ENCODE results near the gene TRAPPC3.

The TRAPPC3 gene

DNA sequence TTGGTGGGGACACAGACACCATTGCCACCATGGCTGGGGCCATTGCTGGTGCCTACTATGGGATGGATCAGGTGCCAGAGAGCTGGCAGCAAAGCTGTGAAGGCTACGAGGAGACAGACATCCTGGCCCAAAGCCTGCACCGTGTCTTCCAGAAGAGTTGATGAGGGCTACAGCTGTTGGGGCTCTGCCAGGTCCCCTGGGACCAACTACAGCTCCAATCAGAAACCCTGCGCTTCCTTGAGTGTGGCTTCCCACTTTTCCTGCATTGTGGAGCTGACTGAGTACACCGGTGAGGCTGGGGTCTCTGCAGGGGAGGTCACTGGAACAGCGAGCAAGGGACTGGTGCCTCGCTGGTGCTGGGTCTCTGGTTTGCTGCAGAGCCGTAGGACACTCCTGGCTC, 56.1 kb downstream of the TRAPPC3 start:
- H2AFZ ChIP-seq (ENCODE audit: low read depth, low read length): no peak overlapping the region
- no peaks in the 10 kb centered on the region for H3K4me1 ChIP-seq (ENCODE audit: low read length)
- peaks cover 11% of the 10 kb centered on the region for H3K36me3 ChIP-seq (replicated peaks; ENCODE audit: low read depth, low read length)
- H3K9ac ChIP-seq (ENCODE audit: low read length): no peak overlapping the region
- H4K20me1 ChIP-seq (ENCODE audit: insufficient read depth, low read length): no peaks in the 10 kb centered on the region
- no peak overlapping the region for H3K4me2 ChIP-seq (ENCODE audit: low read length)
- no peak overlapping the region for H3K27ac ChIP-seq (ENCODE audit: low read length)
- no peak overlapping the region for H3K4me3 ChIP-seq (ENCODE audit: low read length)
- H3K79me2 ChIP-seq (ENCODE audit: low read length): peaks cover 16% of the 10 kb centered on the region
- TF ChIP-seq, protein P1, sequence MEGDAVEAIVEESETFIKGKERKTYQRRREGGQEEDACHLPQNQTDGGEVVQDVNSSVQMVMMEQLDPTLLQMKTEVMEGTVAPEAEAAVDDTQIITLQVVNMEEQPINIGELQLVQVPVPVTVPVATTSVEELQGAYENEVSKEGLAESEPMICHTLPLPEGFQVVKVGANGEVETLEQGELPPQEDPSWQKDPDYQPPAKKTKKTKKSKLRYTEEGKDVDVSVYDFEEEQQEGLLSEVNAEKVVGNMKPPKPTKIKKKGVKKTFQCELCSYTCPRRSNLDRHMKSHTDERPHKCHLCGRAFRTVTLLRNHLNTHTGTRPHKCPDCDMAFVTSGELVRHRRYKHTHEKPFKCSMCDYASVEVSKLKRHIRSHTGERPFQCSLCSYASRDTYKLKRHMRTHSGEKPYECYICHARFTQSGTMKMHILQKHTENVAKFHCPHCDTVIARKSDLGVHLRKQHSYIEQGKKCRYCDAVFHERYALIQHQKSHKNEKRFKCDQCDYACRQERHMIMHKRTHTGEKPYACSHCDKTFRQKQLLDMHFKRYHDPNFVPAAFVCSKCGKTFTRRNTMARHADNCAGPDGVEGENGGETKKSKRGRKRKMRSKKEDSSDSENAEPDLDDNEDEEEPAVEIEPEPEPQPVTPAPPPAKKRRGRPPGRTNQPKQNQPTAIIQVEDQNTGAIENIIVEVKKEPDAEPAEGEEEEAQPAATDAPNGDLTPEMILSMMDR (IDR thresholded peaks at IDR 0.05; ENCODE audit: low read depth, low read length): no peak
- no peak for TF ChIP-seq EZH2phosphoT487 (IDR thresholded peaks at IDR 0.05; ENCODE audit: low read depth)
- no peaks in the 10 kb centered on the region for H3K9me3 ChIP-seq (ENCODE audit: insufficient read depth, low read length)
- no peaks in the 10 kb centered on the region for H3K27me3 ChIP-seq (ENCODE audit: low read depth, low read length)

GRCh38 chr1:36092798-36093185, 56.5 kb downstream of the TRAPPC3 start:
- Histone ChIP-seq H3K27ac (ENCODE audit: low read length) (no peak overlapping the region), H3K9ac (ENCODE audit: low read length) (no peak overlapping the region), H3K4me1 (ENCODE audit: low read length) (no peaks in the 10 kb centered on the region), H3K36me3 (replicated peaks; ENCODE audit: low read depth, low read length) (peaks cover 11% of the 10 kb centered on the region), H3K9me3 (ENCODE audit: insufficient read depth, low read length) (no peaks in the 10 kb centered on the region), H4K20me1 (ENCODE audit: insufficient read depth, low read length) (no peaks in the 10 kb centered on the region), H3K4me3 (ENCODE audit: low read length) (no peak overlapping the region), H2AFZ (ENCODE audit: low read depth, low read length) (no peak overlapping the region), H3K27me3 (ENCODE audit: low read depth, low read length) (no peaks in the 10 kb centered on the region), H3K79me2 (ENCODE audit: low read length) (peaks cover 16% of the 10 kb centered on the region), H3K4me2 (ENCODE audit: low read length) (no peak overlapping the region)
- TF ChIP-seq EZH2phosphoT487 (IDR thresholded peaks at IDR 0.05; ENCODE audit: low read depth): no peak
- TF ChIP-seq, protein P1 (IDR thresholded peaks at IDR 0.05; ENCODE audit: low read depth, low read length): no peak

DNA sequence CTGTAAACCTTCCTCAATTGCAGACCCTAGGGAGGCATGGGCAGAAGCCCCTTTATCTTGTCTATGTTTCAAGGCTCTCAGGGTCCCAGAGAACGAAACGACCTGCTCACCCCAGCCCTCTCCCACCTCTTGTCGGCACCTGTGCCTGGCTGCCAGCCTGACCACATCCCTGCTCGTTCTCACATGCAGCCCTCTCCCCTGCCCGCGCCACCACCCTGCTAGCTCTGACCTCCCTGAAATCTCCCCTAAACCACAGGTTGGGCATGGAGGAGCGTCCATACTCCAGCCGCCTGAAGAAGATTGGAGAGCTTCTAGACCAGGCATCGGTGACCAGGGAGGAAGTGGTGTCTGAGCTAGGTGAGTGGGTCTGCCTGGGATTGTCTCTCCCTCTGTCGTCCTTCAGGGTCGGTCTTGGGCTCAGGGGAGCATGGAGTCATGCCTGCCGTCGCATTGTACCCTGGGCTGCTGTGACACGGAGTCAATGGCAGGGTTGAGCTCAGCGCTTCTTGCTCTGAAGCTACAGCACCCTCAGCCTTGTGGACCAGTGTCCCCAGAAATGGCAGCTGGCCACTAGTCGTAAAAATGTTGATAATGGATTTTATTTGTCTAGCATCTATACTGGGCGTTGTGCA, 57.0 kb downstream of the TRAPPC3 start:
- H4K20me1 ChIP-seq (ENCODE audit: insufficient read depth, low read length): no peaks in the 10 kb centered on the region
- peaks cover 16% of the 10 kb centered on the region for H3K79me2 ChIP-seq (ENCODE audit: low read length)
- no peaks in the 10 kb centered on the region for H3K27me3 ChIP-seq (ENCODE audit: low read depth, low read length)
- no peak overlapping the region for H3K4me3 ChIP-seq (ENCODE audit: low read length)
- H3K36me3 ChIP-seq (replicated peaks; ENCODE audit: low read depth, low read length): peaks cover 11% of the 10 kb centered on the region
- H3K27ac ChIP-seq (ENCODE audit: low read length): no peak overlapping the region
- H3K9me3 ChIP-seq (ENCODE audit: insufficient read depth, low read length): no peaks in the 10 kb centered on the region
- H3K4me2 ChIP-seq (ENCODE audit: low read length): no peak overlapping the region
- no peaks in the 10 kb centered on the region for H3K4me1 ChIP-seq (ENCODE audit: low read length)
- H2AFZ ChIP-seq (ENCODE audit: low read depth, low read length): no peak overlapping the region
- TF ChIP-seq EZH2phosphoT487 (IDR thresholded peaks at IDR 0.05; ENCODE audit: low read depth): no peak
- TF ChIP-seq, protein P1 (IDR thresholded peaks at IDR 0.05; ENCODE audit: low read depth, low read length): no peak
- H3K9ac ChIP-seq (ENCODE audit: low read length): no peak overlapping the region

DNA sequence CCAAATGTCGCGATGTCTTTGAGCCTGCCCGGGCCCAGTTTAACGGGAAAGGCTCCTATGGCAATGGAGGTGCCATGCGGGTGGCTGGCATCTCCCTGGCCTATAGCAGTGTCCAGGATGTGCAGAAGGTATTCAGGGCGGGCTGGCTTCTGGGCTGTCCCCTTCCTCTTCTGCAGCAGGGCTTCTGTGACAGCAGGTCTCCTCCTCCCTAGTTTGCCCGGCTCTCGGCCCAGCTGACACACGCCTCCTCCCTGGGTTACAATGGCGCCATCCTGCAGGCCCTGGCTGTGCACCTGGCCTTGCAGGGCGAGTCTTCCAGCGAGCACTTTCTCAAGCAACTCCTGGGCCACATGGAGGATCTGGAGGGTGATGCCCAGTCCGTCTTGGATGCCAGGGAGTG, 57.6 kb downstream of the TRAPPC3 start:
- Histone ChIP-seq H3K27me3 (ENCODE audit: low read depth, low read length) (no peaks in the 10 kb centered on the region), H3K27ac (ENCODE audit: low read length) (no peak overlapping the region), H3K4me3 (ENCODE audit: low read length) (no peak overlapping the region), H3K36me3 (replicated peaks; ENCODE audit: low read depth, low read length) (peaks cover 11% of the 10 kb centered on the region), H2AFZ (ENCODE audit: low read depth, low read length) (no peak overlapping the region), H3K9me3 (ENCODE audit: insufficient read depth, low read length) (no peaks in the 10 kb centered on the region), H3K4me1 (ENCODE audit: low read length) (no peaks in the 10 kb centered on the region), H3K4me2 (ENCODE audit: low read length) (no peak overlapping the region), H4K20me1 (ENCODE audit: insufficient read depth, low read length) (no peaks in the 10 kb centered on the region), H3K79me2 (ENCODE audit: low read length) (peaks cover 16% of the 10 kb centered on the region), H3K9ac (ENCODE audit: low read length) (no peak overlapping the region)
- TF ChIP-seq, protein P1 (IDR thresholded peaks at IDR 0.05; ENCODE audit: low read depth, low read length): no peak
- no peak for TF ChIP-seq EZH2phosphoT487 (IDR thresholded peaks at IDR 0.05; ENCODE audit: low read depth)

Data from OCI-LY3 (cell line).